Smooth muscle cell of the brain vasculature (primary cell): ENCODE data around the gene MLYCD.

Source experiments
- DNase-seq: peaks from one replicate; pipeline ENCODE4 v3.0.0-alpha.2; 2012; ENCODE audit warnings: low read depth, low spot score

MLYCD gene

DNA sequence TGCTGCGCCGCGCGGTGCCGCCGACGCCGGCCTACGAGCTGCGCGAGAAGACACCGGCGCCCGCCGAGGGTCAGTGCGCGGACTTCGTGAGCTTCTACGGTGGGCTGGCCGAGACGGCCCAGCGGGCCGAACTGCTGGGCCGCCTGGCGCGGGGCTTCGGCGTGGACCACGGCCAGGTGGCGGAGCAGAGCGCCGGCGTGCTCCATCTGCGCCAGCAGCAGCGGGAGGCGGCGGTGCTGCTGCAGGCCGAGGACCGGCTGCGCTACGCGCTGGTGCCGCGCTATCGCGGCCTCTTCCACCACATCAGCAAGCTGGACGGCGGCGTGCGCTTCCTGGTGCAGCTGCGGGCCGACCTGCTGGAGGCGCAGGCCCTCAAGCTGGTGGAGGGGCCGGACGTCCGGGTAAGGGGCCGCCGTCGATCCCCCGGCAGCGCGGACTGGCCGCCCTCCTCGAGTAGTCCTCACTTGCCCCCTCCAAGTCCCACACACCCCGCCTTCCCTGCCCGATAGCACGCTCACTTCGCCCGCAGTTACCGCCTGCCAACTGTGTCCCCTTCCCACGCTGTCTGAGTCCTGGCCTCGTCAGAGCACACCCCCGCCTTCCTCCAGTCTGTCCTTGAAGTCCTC is 470 bp downstream of the MLYCD start:
- DNase-seq, result no peak

DNA sequence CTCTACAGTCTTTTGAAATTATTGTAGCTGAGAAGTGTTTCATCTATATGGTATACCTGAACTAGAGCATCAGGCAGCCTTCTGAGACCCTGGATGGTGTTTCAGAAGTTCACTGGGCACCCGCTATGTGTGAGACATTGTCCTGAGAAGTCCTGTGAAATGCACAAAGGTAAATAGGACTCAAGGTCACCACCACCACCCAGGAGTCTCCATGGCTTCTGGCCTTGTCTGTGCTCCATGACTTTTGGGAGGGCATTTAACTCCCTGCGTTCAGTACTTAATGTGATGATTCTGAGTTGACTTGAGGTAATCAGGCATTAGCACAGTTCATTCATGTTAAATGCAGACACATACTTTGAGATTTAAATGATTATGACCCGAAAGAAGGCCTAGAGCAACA is 1.1 kb downstream of the MLYCD start:
- no peak for DNase-seq

DNA sequence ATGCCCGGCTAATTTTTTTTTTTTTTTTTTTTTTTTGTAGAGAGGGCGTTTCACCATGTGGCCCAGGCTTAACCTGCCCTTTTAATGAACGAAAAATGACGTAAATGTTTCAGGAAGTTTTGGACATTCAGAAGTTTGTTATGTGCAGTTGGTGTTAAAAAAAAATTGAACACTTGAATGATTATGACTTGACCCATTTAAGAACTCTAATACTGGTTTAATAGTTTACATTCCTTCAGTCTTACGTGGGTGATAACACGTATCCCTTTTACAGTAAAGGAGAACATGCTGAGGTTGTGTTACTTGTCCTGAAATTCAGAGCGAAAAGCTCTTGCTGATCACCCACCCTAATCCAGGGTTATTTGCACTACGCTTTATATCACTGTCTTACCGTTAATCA is 1.7 kb downstream of the MLYCD start:
- no peak for DNase-seq

DNA sequence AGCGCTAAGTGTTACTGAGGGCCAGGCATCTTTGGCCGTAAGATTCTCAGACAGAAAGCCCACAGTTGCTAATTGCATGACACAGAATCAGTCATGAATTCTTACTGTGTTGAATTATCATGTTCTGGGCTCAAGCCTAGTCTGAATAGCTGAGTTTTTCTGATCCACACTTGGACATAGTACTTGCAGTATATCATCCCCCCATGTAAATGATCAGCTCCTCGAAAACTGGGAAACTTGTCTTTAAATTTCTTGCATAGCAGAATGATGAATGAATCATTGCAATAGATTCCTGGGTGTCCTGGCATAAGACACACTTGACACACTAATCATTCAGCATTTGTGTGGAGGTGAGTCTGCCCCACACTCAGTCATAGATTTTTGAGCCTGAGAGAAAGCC is 2.2 kb downstream of the MLYCD start:
- no peak for DNase-seq

DNA sequence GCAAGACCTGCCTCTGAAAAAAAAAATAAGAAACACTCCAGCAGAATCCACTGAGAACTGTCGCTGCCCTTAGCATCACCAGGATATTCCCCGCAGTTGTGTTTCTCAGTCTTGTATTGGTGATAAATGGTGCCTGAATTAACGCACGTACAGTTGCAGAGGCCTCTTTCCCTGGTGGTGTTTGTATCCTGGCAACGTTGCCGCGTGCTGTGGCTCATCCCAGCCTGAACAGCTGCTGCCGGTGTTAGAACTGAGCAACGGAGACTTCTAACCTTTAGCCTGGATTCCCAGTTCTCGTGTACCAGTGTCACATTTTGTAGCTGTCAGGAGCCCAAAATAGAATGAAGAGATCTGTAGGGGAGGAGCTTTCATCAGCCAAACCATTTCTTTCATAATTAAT is 4.8 kb downstream of the MLYCD start:
- DNase-seq, result no peak

DNA sequence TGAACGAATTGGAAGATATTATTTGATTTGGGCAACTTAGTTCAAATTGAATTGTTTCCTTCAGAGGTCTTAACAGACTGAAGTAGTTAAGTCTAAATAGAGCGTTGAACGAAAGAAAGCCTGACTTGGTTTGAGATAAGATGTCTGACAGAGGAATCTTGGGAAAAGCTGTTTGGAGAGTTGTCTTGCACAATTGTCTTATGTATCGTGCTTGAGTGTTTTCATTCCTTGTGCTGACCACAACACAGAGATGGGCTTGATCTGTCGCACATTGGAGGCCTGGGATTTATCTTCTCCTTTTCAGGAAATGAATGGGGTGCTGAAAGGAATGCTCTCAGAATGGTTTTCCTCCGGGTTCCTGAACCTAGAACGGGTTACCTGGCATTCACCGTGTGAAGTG is 7.8 kb downstream of the MLYCD start:
- no peak for DNase-seq

DNA sequence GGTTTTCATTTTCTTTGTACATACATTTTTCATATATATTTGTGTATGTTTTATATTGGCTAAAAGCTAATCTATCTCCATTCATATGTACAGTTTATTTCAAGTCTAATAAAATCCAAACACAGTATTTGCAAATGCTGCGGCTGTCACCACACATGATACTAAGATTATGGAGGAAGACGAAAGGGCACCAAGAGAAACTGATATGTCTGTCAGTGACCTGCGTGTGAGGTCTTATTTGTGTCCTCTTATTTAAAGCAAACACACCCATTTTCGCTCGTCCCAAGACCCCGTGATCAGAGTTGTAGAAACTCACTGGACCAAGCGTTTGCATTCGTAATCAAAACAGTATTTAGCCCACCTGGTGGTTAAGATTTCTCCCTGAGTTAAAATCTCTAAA is 8.2 kb downstream of the MLYCD start:
- no peak for DNase-seq

DNA sequence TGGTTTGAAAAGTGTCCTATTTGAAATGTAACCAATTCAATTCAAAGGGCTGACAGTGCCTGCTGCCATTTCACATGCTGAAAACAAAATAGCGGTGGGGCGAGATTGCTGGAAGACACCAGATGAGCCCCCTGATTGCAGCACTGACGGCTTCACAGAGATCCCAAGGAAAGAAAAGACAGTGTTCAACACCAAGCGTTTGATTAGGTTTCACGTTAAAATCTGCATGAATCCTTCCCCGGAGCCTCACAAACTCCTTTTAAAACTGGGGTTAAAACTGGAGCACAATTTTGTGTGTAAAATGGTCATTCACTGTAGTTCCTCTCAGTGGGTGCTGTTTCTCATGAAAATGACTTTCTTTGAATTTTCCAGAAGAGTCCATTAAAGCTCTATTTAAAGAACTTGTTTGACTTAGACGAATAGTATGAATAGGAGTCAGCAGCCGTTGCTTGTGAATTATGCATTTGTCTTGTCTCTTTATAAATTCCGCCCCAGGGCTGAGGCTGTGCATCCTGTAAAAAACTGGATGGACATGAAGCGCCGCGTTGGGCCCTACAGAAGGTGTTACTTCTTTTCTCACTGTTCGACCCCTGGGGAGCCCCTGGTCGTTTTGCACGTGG is 8.8 kb downstream of the MLYCD start:
- DNase-seq, result no peak

DNA sequence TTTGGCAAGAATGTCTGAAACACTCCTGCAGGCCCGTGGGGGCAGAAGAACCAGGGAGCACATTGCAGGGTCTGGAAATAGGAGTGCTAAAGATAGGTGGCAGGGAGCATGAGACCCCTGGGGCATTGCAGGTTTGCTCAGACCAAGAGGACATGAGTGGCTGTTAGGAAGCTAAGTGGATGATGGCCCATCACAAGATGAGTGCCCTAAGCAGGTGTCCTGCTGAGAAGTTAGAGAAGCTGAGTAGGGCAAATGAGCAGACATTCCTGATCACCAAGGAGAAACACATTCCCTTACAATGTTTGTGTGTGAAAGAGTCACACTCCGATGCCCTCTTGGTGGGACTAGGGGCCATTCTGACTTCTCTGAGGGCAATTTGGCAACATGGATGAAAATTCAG is 9.9 kb downstream of the MLYCD start:
- DNase-seq, result no peak

DNA sequence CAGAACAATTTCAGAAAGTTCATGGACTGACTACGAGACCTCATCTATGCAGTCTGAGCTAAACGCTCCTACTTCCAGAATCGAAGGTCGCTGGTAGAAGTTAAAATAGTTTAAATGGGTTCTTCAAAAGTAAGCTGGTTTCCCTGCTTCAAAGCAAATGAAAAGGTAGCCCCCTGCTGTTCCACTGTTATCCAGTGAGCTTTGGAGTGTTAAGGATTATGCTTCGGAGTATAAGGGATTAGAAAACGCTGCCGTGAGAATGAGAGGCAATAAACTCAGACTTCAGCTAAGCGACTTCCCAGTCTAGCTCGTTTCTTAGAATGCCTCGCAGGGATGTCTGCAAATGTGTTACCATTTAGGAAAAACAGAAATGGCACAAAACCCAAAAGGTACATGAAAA is 12.4 kb downstream of the MLYCD start:
- no peak for DNase-seq

DNA sequence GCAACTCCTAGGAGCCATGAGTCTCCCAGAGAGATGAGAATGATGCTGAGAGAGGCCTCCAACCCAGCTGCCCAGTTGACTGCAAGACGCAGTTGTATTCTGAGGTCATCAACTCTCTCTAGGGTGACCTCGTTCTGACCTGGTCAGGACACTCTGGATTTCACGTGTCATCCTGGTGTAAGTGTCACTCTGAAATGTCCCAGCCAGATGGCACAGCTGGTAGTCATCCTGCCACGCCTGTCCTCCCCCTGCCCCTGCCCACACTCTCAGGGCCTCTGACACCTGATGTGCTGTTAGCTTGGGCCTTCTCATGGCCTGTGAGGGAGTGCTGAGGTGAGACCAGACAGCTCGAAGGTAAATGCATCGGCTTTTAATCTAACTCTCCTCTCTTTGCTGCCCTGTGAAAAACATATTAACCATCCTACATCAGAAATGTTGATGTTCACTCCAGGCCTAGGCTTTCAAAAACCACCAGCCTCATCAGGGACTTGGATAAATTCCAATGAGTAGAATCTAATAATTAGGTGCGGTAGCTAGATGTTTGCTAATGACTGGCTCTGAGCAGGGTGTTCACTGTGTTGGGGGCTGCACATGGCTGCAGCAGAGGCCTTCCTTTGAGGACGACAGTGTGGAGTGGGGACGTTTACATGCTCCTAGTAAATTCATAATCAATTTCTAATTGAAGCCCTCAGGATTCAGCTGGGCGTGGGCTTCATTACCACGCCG is 13.8 kb downstream of the MLYCD start:
- no peak for DNase-seq

DNA sequence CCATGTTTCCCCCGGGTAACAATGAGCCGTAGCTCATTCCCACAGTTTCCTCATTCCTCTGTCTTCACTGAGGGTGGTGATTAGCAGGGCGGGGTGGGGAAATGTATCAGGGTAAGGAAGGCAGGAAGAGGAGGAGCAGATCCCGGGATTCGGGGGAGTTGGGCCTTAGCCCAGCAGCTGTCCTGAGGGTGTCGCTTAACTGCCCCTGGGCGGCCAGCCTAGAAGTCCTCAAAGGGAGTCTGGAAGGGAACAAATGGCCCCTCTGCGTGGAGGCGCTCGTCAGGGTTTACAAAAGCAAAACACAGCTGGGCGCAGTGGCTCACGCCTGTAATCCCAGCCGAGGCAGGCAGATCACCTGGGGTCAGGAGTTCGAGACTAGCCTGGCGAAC is 14.3 kb downstream of the MLYCD start:
- no peak for DNase-seq

DNA sequence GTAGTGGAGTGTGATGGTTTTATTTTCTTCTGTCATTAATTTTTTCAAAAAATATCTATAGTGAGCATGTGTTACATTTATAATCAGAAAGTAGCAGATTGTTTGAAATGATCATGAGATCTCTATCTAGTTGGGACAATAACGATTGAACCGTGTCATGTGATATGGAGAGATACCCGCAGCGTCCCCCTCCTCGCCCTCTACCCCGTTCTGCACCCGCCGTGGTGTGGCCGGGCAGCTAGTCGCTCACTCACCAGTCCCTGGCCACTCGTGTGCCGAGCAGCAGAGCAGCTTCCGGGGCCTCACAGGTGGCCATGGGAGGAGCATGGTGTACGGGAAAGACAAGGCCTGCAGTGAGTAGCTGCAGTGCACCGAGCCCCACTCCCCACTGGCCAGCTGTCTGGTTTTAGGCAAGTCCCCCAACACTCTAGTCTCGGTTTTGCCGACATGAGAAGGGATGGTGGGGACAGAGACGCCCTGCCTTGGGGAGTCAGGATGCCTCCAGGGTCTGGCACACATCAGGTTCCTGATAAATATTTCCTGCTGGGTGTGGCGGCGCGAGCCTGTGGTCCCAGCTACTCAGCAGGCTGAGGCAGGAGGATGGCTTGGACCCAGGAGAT is 15.3 kb downstream of the MLYCD start:
- DNase-seq, result no peak

DNA sequence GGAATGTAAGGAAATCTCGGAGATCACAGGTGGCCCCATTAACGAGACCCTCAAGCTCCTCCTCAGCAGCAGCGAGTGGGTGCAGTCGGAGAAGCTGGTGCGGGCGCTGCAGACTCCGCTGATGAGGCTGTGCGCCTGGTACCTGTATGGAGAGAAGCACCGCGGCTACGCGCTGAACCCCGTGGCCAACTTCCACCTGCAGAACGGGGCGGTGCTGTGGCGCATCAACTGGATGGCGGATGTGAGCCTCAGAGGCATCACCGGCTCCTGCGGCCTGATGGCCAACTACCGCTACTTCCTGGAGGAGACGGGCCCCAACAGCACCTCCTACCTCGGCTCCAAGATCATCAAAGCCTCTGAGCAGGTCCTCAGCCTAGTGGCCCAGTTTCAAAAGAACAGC is 16.2 kb downstream of the MLYCD start:
- no peak for DNase-seq

DNA sequence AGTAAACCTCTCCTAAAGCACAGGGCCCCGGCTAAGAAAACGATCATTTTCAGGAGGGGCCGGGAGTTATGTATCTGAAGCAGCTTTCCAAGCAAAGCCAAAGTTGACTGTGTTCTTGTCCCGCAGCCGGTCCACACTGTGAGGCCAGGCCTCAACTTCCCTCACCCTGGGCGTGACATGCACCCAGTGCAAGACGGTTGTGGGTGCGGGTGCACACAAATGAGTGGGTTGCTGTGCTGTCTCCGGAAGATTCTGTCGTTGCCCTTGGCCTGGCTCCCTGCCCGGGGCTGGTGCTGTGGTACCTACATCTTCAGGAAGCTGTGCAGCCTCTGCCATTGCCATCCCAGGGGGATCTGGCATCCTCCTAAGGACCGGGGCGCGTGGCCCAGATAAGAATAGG is 16.6 kb downstream of the MLYCD start:
- DNase-seq, result no peak

DNA sequence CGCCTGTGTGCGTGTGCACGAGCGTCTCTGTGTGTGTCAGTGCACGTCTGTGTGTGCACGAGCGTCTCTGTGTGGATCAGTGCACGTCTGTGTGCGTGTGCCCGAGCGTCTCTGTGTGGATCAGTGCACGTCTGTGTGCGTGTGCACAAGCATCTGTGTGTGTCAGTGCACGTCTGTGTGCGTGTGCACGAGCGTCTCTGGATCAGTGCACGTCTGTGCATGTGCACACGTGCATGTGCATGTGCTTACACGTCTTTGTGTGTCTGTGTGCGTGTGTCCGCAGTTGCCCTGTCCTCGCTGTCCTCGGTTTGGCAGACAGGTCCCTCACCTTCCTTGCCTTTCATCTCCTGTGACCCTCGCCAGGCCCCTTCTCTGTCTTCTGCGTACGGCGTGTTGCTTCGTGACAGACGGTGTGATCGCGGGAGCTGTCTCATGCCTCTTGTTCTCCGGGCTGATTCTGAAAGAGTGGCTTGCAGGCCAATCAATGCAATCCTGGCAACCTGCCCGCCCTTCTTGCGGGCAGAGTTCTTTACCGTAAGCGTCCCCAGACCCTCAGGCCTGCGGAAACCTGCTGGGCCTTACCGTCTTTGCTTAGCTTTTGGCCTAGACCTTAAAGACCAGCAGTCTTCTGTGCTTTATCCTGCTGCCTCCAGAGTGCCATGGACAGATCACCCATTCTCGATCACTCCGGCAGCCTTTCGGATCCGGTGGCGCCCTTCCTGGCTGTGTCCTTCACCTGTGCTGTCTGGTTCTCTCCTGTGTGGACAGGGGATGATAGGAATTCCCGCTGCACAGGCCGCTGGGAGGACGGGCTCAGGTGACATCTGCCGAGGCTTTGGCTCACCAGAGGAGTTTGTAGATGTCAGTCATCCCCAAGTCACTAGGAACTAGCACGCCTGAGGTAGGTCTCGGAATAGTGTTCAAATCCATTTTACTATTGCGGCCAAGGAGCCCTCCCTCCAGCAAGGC is 18.5 kb downstream of the MLYCD start:
- no peak for DNase-seq

DNA sequence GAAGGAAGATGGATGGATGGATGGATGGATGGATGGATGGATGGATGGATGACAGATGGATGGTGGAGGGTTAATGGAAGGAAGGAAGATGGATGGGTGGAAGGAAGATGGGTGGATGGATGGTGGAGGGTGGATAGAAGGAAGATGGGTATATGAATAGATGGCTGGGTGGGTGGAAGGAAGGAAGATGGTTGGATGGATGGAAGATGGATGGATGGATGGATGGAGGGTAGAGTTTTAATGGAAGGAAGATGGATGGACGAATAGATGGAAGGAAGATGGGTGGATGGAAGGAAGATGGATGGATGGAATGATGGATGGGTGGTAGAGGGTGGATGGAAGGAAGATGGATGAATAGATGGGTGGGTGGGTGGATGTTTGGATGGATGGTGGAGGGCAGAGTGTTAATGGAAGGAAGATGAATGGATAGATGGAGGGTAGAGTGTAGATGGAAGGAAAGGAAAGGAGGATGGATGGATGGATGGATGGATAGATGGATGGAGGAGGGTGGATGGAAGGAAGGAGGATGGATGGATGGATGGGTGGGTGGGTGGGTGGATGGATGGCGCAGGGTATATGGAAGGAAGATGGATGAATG is 22.1 kb downstream of the MLYCD start:
- DNase-seq, result no peak

DNA sequence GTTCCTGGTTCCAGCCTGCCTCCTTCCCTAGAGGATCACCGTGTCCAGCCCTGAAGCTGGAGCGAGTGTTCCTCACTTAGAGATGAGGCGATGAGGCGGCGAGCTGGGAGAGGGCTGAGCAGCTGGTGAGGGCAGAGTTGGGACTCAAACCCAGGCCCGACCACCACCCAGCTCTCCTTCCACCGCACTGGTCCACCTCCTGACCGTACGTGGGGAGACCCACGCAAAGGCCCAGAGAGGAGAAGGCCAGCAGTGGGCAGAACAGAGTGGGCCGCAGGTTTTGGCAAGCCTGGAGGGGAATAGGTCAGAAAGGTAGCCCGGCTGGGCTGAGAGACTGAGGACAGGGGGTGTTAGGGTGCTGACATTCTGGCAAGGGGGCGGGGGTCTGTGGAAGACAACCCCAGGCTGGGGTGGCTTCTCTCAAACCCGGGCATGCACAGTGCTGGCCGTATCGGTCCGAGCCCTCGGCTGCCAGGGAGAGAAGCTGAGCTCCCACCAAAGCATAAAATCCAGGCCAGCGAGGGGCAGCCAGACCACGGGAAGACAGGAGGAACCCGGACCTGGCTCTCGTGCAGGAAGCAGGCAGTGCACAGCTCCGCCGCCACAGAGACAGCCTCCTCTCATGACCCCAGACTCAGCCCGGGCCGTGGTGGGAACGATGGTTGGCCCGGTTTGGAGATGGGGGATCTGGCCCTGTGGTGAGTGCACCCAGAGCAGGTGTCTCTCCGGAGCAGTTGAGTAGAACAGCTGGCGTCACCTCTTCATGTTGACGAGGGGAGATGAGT is 24.9 kb downstream of the MLYCD start:
- no peak for DNase-seq

DNA sequence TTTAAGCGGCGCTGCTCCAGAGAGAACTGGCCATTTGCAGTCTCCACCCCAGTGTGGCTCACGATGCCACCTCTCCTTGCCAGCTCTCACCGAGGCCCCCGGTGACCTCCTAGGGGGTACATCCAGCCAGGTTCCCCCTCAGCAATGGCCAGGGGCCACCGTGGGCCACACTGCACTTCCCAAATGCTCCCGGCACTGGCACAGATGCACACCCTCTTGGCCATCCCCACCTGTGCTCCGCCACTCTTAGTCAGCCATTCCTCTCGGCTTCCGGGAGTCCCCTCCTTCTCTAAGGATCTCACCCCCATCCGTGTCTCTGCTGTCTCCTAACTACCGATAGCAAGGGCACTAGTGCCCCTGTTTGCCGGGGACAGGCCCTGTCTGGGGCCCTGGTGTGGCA is 25.8 kb downstream of the MLYCD start:
- DNase-seq, result no peak

DNA sequence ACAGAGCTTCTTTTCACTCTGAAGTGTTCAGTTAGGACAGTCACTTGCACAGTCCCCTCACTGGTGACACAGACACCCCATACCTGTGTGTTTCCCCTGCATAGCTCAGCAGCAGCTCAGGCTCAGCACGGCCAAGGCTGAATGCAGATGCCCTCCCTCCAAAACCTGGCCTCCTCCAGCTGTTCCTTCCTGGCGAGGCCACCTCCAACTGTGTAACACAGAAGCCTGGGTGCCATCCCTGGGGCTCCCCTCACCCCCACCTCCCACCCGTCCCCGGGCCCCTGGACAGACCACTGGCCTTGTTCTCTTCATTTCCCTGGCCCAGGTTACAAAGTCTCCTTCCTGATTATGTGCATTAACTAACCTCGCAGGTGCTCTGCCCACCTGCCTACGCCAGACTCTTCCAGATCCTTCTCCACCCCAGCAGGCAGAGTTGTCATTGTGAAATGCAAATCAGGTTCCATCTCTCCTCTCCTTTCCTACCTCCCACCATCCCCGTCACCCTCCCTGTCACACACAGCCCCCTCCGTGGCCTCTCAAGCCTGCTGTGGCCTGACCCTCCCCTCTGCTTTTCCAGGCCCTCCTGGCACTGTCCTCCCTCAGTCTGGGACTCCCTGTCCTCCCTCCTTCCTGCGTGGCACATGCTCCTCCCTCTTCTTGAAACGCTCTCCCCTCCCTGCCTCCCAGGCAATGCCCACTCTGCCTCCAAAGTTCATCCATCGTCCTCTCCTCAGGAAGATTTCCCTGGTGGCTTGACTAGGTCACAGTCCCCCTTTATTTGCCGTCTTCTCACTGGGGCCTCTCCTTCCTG is 26.4 kb downstream of the MLYCD start:
- no peak for DNase-seq
